SK-N-SH (cell line): ENCODE measurements around the gene BARX1. TPM values are rescaled to one million over a fixed set of nuclear protein-coding genes. Genes with fewer than 3 reads are reported as not detected.

ENCODE experiments used
- CTCF ChIA-PET: fragments of 300-600, 350-600 bp; formaldehyde crosslinking; extraction: SDS; loops from one replicate; lab custom pipeline; 2021; lab: Yijun Ruan, JAX
- POLR2A ChIA-PET: fragments of 350-600 bp; sonication (Branson Sonifier 250); formaldehyde crosslinking; extraction: SDS; loops from one replicate; lab custom pipeline; 2020; ENCODE audit warnings: antibody characterized with exemption, inconsistent platforms; lab: Yijun Ruan, JAX
- DNase-seq: peaks from one replicate; pipeline ENCODE4 v3.0.0; 2012
- H2AFZ ChIP-seq: fragments of 200-600 bp; sonication (generic); 2 replicates; pipeline ENCODE4 v1.8.1; 2016; ENCODE audit warnings: antibody characterized with exemption, mild to moderate bottlenecking, low read depth
- H3F3A ChIP-seq: fragments of 200-600 bp; sonication (generic); replicated peaks from 2 replicates; pipeline ENCODE3; 2016; ENCODE audit warnings: antibody characterized with exemption, mild to moderate bottlenecking; ENCODE audit not compliant: insufficient read depth
- H3K27ac ChIP-seq, 2 experiments: fragments of 200-500 bp in 1 of 2; fragments of 200-600 bp in 1 of 2; sonication (Bioruptor generic) in 1 of 2; sonication (generic), shearing (Covaris generic) in 1 of 2; 2 replicates each; pipeline versions ENCODE4 v1.5.1 to v1.6.1; 2014 to 2016; ENCODE audit warnings: low read depth in 2 of 2, inconsistent platforms in 1 of 2, low read length in 1 of 2, mild to moderate bottlenecking in 1 of 2, mixed read lengths in 1 of 2
- H3K27me3 ChIP-seq: fragments of 200-600 bp; sonication (generic), shearing (Covaris generic); 2 replicates; pipeline ENCODE4 v1.6.1; 2016; ENCODE audit warnings: mixed run types; ENCODE audit not compliant: insufficient read depth
- H3K36me3 ChIP-seq, 2 experiments: fragments of 200-500 bp in 1 of 2; fragments of 200-600 bp in 1 of 2; sonication (Bioruptor generic) in 1 of 2; sonication (generic) in 1 of 2; replicated peaks in 1 of 2; 2 replicates each; pipeline versions ENCODE3 to v1.5.1; 2014 to 2016; ENCODE audit warnings: low read length in 1 of 2, mild to moderate bottlenecking in 1 of 2; ENCODE audit not compliant: insufficient read depth in 2 of 2, control insufficient read depth in 1 of 2
- H3K4me1 ChIP-seq, 2 experiments: fragments of 200-500 bp in 1 of 2; fragments of 200-600 bp in 1 of 2; sonication (Bioruptor generic) in 1 of 2; sonication (generic), shearing (Covaris generic) in 1 of 2; 2 replicates each; pipeline versions ENCODE4 v1.5.1 to v1.6.1; 2014 to 2016; ENCODE audit warnings: low read depth in 1 of 2, low read length in 1 of 2, mixed run types in 1 of 2; ENCODE audit not compliant: insufficient read depth in 2 of 2, control insufficient read depth in 1 of 2
- H3K4me2 ChIP-seq: fragments of 200-600 bp; sonication (generic), shearing (Covaris generic); 2 replicates; pipeline ENCODE4 v1.6.1; 2017; ENCODE audit warnings: mixed run types
- H3K4me3 ChIP-seq, 2 experiments: fragments of 200-500 bp in 1 of 2; fragments of 200-600 bp in 1 of 2; sonication (Bioruptor generic) in 1 of 2; sonication (generic), shearing (Covaris generic) in 1 of 2; 2 replicates each; pipeline versions ENCODE4 v1.5.1 to v1.8.1; 2014 to 2016; ENCODE audit warnings: low read depth in 2 of 2, inconsistent platforms in 1 of 2, low read length in 1 of 2, mild to moderate bottlenecking in 1 of 2, mixed read lengths in 1 of 2, moderate library complexity in 1 of 2
- H3K79me2 ChIP-seq: fragments of 200-600 bp; sonication (generic); 2 replicates; pipeline ENCODE4 v1.8.1; 2017; ENCODE audit warnings: mild to moderate bottlenecking; ENCODE audit not compliant: insufficient read depth
- H3K9ac ChIP-seq: fragments of 200-600 bp; sonication (generic); 2 replicates; pipeline ENCODE4 v1.6.1; 2017; ENCODE audit warnings: mixed run types
- H3K9me2 ChIP-seq: fragments of 200-600 bp; sonication (generic); 2 replicates; pipeline ENCODE4 v1.6.1; 2017; ENCODE audit warnings: mixed run types
- H3K9me3 ChIP-seq: fragments of 200-600 bp; sonication (generic); 2 replicates; pipeline ENCODE4 v1.6.1; 2017; ENCODE audit warnings: mixed run types, mild to moderate bottlenecking, moderate library complexity
- H4K20me1 ChIP-seq: fragments of 200-600 bp; sonication (generic); 2 replicates; pipeline ENCODE4 v1.6.1; 2017; ENCODE audit warnings: mild to moderate bottlenecking, mixed run types; ENCODE audit not compliant: insufficient read depth
- EZH2phosphoT487 ChIP-seq: fragments of 200-600 bp; sonication (generic); IDR thresholded peaks from 2 replicates; pipeline ENCODE4 v1.6.1; 2017; ENCODE audit warnings: low read depth, mixed run types, mild to moderate bottlenecking, antibody characterized with exemption, moderate library complexity, borderline replicate concordance
- FOSL2 ChIP-seq: IDR thresholded peaks from 2 replicates; pipeline ENCODE4 v1.4.0; 2012; ENCODE audit warnings: low read depth, mild to moderate bottlenecking, moderate library complexity, borderline replicate concordance
- FOXJ3 ChIP-seq: sonication (generic); formaldehyde crosslinking; IDR thresholded peaks from 2 replicates; pipeline ENCODE4 v1.5.1; 2020; ENCODE audit warnings: mild to moderate bottlenecking, missing genetic modification reagents
- FOXM1 ChIP-seq: IDR thresholded peaks from 2 replicates; pipeline ENCODE4 v1.4.0; 2012; ENCODE audit warnings: low read depth, mild to moderate bottlenecking
- GATA2 ChIP-seq: sonication (generic); formaldehyde crosslinking; IDR thresholded peaks from 2 replicates; pipeline ENCODE4 v1.5.0; 2020; ENCODE audit warnings: mild to moderate bottlenecking, missing genetic modification reagents
- MXI1 ChIP-seq: IDR thresholded peaks from 2 replicates; pipeline ENCODE4 v1.6.1; 2012; ENCODE audit warnings: mild to moderate bottlenecking, low read depth, low read length, improper control_type of control experiment
- NFIC ChIP-seq: IDR thresholded peaks from 2 replicates; pipeline ENCODE4 v1.4.0; 2012; ENCODE audit warnings: borderline replicate concordance
- RAD21 ChIP-seq: IDR thresholded peaks from 2 replicates; pipeline ENCODE4 v1.6.1; 2012; ENCODE audit warnings: mild to moderate bottlenecking, low read length
- RXRA ChIP-seq: IDR thresholded peaks from 2 replicates; pipeline ENCODE4 v1.4.0; 2012; ENCODE audit warnings: low read depth, mild to moderate bottlenecking, borderline replicate concordance
- SMC3 ChIP-seq: IDR thresholded peaks from 2 replicates; pipeline ENCODE4 v1.6.1; 2012; ENCODE audit warnings: low read depth, low read length, improper control_type of control experiment
- TAF1 ChIP-seq: IDR thresholded peaks from 2 replicates; pipeline ENCODE4 v1.6.1; 2012; ENCODE audit warnings: low read depth, mild to moderate bottlenecking, low read length, moderate library complexity, borderline replicate concordance
- TCF12 ChIP-seq: IDR thresholded peaks from 2 replicates; pipeline ENCODE4 v1.4.0; 2012
- TEAD4 ChIP-seq: IDR thresholded peaks from 2 replicates; pipeline ENCODE4 v1.4.0; 2012; ENCODE audit warnings: mild to moderate bottlenecking, borderline replicate concordance; ENCODE audit not compliant: insufficient read depth
- YY1 ChIP-seq: IDR thresholded peaks from 2 replicates; pipeline ENCODE4 v1.4.0; 2012; ENCODE audit warnings: low read depth, mild to moderate bottlenecking
- WGBS: methylation state at CpG from one replicate; pipeline ENCODE4 v1.1.6; 2017; ENCODE audit warnings: low lambda C conversion rate; 5-methylcytosine and 5-hydroxymethylcytosine counted together
- polyA plus RNA-seq, 3 experiments: library from polyadenylated mRNA; depleted of rRNA; stranded (reverse); fragments of >200 nt; gene quantifications; 2 replicates each; pipeline ENCODE4 v1.2.3, GENCODE V29; 2012
- TF ChIP-seq, protein P1 (sequence below): IDR thresholded peaks from 2 replicates; pipeline ENCODE4; 2012
- TF ChIP-seq, protein P2 (sequence below): IDR thresholded peaks from 2 replicates; pipeline ENCODE4 v1.4.0; 2012; ENCODE audit warnings: low read depth, borderline replicate concordance
- TF ChIP-seq, protein P3 (sequence below): fragments of 150-350 bp; IDR thresholded peaks from 2 replicates; pipeline ENCODE4 v1.6.1; 2016; ENCODE audit warnings: mild to moderate bottlenecking, low read depth, low read length
- TF ChIP-seq, protein P4 (sequence below): fragments of 200-600 bp; sonication (generic); IDR thresholded peaks from 2 replicates; pipeline ENCODE4 v1.6.1; 2017; ENCODE audit warnings: antibody characterized with exemption, mild to moderate bottlenecking, moderate library complexity

BARX1 gene
- polyA plus RNA-seq, 1 of the 3 experiments (the other 2 are of a cell fraction), result not detected

DNA sequence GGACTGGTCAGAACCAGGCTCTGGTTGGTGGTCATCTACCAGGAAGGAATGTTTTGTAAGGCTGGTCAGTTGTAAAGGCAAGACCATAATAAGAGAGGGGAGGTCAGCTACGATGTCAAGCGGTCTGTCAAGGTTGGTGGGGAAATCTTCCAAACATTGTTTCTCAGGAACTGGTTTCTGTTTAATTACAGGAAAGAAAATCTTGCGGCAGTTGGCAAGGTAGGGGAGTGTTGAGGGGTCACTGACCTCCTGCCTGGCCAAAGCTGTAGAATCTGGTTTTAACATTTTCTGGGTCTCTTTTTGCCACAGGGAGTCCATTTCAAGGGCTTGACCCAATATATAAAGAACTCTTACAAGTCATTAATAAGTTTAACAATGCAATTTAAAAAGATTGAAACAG lies 39.0 kb upstream of the BARX1 start:
- Histone ChIP-seq H3K4me3 (no peak overlapping the region), H3K9me3 (no peaks in the 10 kb centered on the region), H4K20me1 (no peaks in the 10 kb centered on the region), H3K4me2 (no peak overlapping the region), H3F3A (no peaks in the 10 kb centered on the region), H3K4me1 (no peaks in the 10 kb centered on the region; a peak in 1 of 4 replicates), H3K36me3 (no peaks in the 10 kb centered on the region), H3K27ac (no peak overlapping the region), H3K9me2 (no peaks in the 10 kb centered on the region), H3K27me3 (no peaks in the 10 kb centered on the region), H2AFZ (no peak overlapping the region), H3K9ac (no peak overlapping the region), H3K79me2 (no peaks in the 10 kb centered on the region)
- POLR2A ChIA-PET, result no interaction called here
- no peak for DNase-seq
- no peak for TF ChIP-seq TEAD4
- TF ChIP-seq, protein P1, sequence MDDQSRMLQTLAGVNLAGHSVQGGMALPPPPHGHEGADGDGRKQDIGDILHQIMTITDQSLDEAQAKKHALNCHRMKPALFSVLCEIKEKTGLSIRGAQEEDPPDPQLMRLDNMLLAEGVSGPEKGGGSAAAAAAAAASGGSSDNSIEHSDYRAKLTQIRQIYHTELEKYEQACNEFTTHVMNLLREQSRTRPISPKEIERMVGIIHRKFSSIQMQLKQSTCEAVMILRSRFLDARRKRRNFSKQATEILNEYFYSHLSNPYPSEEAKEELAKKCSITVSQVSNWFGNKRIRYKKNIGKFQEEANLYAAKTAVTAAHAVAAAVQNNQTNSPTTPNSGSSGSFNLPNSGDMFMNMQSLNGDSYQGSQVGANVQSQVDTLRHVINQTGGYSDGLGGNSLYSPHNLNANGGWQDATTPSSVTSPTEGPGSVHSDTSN, result no peak
- TF ChIP-seq, protein P2, sequence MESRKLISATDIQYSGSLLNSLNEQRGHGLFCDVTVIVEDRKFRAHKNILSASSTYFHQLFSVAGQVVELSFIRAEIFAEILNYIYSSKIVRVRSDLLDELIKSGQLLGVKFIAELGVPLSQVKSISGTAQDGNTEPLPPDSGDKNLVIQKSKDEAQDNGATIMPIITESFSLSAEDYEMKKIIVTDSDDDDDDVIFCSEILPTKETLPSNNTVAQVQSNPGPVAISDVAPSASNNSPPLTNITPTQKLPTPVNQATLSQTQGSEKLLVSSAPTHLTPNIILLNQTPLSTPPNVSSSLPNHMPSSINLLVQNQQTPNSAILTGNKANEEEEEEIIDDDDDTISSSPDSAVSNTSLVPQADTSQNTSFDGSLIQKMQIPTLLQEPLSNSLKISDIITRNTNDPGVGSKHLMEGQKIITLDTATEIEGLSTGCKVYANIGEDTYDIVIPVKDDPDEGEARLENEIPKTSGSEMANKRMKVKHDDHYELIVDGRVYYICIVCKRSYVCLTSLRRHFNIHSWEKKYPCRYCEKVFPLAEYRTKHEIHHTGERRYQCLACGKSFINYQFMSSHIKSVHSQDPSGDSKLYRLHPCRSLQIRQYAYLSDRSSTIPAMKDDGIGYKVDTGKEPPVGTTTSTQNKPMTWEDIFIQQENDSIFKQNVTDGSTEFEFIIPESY, result no peak
- no peak for TF ChIP-seq SMC3
- no peak for TF ChIP-seq TCF12
- no peak for TF ChIP-seq YY1
- TF ChIP-seq, protein P3, sequence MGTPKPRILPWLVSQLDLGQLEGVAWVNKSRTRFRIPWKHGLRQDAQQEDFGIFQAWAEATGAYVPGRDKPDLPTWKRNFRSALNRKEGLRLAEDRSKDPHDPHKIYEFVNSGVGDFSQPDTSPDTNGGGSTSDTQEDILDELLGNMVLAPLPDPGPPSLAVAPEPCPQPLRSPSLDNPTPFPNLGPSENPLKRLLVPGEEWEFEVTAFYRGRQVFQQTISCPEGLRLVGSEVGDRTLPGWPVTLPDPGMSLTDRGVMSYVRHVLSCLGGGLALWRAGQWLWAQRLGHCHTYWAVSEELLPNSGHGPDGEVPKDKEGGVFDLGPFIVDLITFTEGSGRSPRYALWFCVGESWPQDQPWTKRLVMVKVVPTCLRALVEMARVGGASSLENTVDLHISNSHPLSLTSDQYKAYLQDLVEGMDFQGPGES, result no peak
- TF ChIP-seq GATA2, result no peak
- TF ChIP-seq RXRA, result no peak
- no peak for TF ChIP-seq NFIC
- no peak for TF ChIP-seq FOXM1
- TF ChIP-seq FOSL2, result no peak
- TF ChIP-seq, protein P4, sequence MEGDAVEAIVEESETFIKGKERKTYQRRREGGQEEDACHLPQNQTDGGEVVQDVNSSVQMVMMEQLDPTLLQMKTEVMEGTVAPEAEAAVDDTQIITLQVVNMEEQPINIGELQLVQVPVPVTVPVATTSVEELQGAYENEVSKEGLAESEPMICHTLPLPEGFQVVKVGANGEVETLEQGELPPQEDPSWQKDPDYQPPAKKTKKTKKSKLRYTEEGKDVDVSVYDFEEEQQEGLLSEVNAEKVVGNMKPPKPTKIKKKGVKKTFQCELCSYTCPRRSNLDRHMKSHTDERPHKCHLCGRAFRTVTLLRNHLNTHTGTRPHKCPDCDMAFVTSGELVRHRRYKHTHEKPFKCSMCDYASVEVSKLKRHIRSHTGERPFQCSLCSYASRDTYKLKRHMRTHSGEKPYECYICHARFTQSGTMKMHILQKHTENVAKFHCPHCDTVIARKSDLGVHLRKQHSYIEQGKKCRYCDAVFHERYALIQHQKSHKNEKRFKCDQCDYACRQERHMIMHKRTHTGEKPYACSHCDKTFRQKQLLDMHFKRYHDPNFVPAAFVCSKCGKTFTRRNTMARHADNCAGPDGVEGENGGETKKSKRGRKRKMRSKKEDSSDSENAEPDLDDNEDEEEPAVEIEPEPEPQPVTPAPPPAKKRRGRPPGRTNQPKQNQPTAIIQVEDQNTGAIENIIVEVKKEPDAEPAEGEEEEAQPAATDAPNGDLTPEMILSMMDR, result no peak
- TF ChIP-seq TAF1, result no peak
- no peak for TF ChIP-seq EZH2phosphoT487
- no peak for TF ChIP-seq RAD21
- TF ChIP-seq MXI1, result no peak
- TF ChIP-seq FOXJ3 (CRISPR knock-in tag), result no peak
- WGBS, result 41% methylated on average over 3 of the region's 3 CpGs
- CTCF ChIA-PET, result interaction anchor here (1.3 to 2.0 kb wide), 3 partner anchors 8 to 219 kb away, joined by 5 to 8 read pairs (median 8); no protein-coding TSS in a partner anchor
